NCI-H1436 (cell line): ENCODE measurements around the gene SMPD3.
A peak's percentile ranks its signal among the peaks of the same experiment; 100 is the strongest.

Source experiments
- DNase-seq: peaks from one replicate; lab custom pipeline; 2025; lab: John Stamatoyannopoulos, UW

SMPD3 gene

DNA sequence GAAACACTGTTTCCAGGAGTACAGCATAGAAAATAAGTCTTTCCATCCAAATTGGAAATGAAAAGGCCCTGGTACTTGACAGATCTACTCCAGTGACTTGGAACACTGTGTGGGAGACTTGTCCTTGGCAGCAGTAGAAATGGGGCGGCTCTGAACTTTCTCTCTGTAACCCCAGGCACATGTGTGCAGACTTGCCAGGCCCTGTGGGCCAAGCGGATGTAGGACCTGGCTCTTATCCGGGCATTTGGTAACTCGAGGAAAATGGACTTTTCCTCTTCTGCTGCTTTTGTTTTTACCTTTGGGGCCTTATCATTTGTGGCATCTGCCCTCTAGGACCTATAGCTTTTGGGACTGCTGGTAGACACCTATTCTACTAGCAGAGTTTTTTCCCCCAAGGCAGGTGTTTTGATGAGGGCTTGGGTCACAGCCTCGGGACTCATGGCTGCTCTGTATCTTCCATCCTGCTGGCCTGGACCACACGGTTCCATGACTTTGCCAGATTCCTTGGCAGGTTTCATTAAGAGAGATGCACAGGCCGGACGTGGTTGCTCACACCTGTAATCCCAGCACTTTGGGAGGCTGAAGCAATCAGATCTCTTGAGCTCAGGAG is 43.5 kb downstream of the SMPD3 start:
- DNase-seq = no peak

DNA sequence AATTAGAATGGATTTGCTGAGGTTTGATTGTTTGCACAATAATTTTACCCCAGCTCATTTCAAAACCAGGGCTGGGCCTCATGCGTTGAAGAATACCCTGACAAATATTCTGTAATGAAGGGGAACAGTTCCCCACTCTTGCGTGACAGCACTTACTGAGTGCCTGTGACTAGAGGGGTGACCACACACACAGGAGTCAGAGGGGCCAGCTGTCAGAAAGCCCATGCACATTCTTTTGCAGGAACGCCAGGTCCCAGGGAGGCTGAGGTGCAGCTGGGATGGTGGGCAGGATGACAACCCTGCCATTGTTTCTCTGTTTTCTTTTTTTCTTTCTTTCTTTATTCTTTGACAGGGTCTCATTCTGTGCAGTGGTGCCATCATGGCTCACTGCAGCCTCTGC is 44.6 kb downstream of the SMPD3 start:
- no peak for DNase-seq

DNA sequence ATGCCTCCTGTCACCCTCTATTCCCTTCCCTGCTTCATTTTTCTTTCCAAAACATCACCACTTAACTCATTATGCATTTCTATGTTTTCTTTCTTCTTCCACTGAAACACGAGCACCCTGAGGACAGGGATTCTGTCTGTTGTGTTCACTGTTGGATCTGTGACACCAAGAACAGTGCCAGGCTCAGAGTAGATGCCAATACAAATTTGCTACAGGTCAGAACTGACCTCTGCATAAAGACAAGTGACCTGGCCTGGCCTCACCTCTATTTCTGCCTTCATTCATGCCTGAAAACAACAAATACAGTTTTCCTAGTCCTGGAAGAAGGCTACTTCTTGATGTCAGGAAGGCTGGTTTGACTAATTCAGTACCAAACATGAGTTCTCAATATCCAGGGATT is 45.1 kb downstream of the SMPD3 start:
- DNase-seq = no peak

DNA sequence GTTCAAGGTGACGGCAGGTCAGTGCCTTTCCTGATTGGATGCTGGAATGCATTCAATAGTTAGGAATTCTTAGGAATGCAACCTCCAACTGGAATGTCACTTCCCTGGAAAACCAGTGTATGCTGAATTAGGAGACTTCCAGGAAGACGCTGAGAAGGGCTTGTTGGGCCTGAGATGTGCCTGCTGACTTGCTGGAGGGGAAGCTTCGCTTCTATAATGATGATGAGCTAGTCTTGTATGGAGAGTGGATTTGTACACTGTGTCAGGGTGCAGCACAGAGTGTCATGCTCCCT is 45.6 kb downstream of the SMPD3 start:
- DNase-seq = no peak

DNA sequence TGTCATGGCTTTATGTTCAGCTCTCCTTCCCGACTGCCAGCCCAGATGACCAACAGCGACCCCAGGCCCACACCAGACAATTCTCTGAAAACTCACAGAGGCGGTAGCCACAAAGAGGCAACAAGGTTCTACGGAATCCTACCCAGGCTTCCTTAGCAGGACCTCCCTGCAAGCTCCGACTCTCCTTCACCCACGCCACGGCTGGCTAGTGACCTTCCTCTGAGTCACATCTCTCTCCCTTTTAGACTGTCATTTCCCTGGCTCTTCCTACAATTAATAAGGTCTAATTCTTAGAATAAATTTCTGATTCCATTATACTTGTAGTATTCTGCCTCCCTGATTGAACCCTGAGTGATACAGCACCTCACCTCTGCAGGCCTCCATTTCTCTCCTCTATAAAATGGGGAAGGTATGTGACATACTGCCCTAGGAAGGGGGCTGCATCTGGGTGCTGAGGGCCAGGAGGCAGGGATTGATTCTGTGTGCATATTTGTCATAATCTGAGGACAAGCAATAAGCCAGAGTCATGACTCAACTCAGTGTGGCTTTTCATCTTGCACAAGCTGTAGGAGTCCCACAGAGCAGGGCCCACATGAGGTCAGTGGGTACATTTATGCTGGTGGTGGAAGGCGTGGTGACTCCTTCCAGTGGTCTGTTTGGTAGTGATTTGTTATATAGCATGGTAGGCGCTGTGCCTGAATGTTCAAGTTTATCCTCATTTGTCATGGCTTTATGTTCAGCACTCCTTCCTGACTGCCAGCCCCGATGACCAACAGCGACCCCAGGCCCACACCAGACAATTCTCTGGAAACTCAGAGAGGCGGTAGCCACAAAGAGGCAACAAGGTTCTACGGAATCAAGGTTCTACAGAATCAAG is 46.2 kb downstream of the SMPD3 start:
- DNase-seq = no peak

DNA sequence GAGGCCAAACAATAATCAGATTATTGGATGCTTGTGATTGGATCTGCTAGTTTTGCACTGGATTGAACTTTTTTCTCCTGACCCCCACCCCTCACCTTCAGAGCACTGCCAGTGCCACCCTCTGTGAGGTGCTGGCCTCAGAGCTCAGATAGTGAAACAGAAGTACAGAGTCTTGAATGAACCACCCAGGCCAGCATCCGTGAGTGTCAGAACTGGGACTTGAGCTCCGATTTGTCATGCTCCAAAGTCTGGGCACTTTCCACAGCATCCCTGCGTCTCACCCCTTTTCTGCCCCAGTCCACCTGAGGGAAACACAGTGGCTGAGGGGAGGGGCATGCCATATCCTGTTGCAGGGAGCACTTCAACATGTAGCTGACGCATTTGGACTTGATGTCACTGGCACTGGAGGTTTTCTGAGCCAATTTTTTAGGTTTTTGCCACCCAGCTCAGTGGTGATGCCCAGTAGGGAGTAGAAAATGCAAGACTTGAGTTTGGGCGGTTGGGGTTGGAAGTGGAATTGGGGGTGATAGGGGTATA is 47.3 kb downstream of the SMPD3 start:
- DNase-seq = no peak

DNA sequence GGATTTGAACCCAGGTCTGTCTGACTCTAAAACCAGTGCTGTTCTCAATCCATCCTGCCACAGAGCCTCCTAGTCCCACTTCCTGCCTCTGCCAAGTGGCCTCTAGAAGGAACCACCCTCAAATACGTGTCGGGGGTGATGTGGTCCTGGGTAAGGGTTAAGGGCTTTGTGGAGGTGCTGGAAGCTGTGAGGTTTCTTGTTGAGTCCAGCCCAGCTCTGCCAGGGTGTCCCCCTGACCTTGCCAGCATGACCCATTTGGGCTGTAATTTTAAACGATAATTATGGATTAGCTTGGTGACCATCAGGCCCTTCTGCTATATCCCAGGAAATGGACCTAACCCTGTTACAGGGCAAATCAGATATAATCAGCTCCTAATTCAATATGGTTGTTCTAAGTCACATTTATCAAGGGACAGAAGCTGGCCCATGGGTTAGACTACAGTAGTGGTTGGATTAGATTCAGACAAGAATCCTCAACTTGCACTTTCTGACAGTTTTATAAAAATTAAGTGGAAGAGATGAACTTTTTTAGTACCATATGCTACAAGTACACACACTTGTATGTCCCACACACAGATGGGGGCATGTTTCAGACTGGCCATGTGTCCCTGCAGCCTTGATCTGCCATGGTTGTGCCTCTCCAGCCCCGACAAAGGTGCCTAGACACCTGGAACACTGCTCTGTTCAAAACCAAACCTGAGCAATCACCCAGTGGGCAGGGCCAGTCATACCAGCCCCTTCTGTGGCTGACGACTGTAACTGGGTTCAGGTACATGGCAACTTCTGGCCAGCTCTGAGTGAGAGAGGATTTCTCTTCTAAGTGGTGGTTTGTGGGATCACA is 48.0 kb downstream of the SMPD3 start:
- DNase-seq = no peak

DNA sequence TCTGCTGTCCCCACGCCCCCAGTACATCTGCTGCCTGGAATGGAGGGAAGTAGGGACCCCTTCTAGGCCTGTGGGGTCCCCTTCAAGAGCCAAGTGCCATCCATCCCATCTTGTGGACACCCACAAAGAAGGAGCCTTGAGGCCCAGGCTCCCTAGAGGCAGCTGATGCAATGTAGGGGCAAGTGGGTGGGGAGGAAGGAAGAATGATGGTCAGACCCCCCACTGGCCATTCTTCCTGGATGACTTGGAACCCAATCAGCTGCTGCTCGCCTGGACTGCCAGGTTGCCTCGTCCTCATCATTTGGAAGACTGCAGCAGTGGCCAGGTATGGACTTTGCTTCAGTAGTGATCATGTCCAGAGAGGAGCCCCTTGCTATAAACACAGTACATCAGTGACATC is 48.9 kb downstream of the SMPD3 start:
- DNase-seq = no peak

DNA sequence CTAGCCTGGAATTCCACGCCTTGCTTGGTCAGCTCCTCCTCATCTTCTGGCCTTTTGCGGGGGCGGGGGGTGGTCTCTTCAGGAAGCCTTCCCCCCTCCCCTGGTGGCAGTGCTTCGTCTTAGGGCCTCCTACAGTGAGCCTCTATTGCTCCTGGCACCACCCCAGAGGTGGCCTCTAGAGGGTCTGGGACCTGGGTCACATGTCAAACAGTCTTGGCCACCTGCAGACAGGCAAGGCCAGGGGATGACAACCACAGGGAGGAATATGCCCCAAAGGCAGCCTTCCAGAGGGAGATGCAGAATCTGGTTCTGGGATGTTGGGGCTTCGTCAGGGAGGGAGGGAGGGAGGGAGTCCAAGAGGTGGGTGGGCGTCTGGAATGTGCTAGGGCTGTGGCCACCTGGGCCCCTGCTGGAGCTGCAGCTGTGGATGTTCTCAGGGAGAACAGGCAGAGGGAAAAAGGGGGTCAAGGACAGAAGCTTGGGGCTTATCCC is 50.6 kb downstream of the SMPD3 start:
- no peak for DNase-seq

DNA sequence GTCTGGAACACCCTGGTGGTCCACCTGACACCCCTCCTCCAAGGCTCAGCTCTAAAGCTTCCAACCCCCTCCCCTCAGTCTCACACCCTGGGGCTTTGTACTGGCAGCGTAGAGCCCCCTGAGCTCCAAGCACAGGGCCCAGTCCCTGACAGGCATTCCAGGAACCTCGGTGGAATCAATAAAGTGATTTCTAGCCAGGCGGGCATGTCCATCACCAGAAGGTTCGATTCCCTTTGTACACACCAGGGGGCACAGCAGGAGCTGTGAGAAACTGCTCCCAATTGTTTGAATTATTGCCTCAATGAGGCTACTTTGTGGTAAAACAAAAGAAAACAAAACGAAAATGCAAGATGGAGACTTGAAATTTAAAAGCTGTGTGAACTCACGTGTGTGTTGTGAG is 51.8 kb downstream of the SMPD3 start:
- peak; percentile 25 for DNase-seq

DNA sequence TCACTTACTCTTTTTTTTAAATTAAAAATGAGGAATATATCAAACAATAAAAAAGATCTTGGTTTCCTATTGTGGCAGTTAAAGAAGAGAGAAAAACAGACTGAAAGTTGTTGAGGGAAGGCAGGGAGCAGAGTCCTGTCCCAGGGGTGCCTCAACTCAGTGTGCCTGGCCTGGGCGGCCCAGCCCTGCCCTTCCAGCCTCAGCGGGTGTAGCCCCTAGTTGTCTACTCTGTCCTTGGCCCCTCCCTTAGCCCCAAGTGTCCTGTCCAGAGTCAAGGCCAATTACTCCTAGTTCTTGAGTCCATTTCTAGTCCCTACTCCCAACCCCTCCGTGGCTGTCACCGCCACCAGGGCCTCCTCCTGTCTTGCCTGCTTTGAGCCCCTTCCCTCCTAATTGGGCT is 52.5 kb downstream of the SMPD3 start:
- no peak for DNase-seq

DNA sequence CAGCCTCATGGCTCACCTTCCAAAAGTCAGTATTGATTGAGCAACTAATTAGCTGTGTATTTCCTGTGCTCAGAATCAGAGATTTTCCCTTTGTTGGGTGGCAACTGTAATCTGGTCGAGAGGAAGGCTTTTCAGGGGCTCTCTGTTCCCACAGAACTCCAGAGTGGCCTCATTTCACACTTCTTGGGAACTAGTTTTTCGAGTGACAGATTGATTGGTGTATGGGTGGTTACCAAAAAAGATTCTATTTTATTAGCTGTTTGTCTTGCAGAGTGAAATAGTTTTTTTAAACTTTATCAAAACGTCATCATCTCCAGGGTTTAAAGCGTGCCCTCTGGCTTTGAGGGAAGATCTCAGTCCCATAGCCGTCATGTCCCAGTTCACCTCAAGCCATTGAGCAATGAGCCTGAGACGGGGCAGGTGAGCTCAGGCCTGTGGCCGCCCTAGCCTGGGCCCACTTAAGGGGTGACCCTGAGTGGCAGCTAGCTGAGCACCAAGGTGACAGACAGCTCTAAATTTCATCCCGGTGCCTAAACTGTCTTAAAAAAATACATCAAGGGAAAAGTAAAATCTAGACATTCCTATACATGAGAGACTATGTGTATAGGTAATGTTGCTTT is 53.0 kb downstream of the SMPD3 start:
- DNase-seq = no peak

DNA sequence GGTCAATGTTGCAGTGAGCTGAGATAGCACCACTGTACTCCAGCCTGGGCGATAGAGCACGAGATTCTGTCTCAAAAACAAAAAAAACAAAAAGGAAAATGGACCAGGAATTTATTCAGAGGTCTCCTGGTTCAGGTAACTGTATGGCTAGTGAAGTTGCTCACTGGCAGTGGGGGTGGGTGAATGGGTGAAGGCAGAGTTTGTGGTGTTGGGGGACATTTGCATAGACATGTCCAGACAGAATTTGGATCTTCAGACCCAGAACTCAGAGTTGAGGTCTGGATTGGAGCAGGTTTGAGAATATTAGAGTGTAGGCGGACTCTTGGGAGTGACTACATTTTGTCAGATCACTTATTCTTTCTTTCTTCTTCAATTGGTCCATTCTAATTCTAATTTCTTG is 55.0 kb downstream of the SMPD3 start:
- no peak for DNase-seq

DNA sequence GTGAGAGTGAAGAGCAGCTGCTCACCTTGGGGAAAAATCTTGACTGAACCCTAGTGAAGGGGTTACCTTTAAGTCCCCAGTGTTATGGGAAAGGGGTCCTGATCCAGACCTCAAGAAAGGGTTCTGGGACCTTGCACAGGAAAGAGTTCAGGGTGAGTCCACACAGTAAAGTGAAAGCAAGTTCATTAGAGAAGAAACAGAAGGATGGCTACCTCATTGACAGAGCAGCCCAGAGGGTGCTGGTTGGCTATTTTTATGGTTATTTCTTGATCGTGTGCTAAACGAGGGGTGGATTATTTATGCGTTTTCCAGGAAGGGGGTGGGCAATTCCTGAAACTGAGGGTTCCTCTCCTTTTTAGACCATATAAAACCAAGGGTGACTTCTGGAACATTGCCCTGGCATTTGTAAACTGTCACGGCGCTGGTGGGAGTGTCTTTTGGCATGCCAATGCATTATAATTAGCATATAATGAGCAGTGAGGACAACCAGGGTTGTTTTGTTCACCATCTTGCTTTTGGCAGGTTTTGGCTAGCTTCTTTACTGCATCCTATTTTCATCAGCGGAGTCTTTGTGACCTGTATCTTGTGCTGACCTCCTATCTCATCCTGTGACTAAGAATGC is 58.4 kb downstream of the SMPD3 start:
- DNase-seq = no peak

DNA sequence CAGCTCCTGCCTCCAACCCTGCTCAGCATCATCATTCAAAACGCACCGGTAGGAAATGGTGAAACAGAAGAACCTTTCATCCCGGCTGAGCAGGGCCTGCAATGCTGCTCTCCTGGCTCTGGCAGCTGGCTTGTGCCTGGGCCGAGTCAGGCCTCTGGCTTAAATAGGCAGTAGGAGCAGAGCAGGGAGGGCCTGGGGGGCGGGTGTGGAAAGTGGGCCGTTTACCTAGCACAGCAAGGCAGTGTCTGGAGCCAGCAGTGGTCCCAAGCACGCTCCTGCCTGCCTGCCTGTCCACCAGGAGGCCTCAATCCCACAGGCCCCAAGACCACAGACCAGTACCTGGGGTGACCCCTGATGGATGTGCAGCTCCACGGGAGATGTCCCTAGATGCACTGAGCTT is 59.3 kb downstream of the SMPD3 start:
- no peak for DNase-seq

DNA sequence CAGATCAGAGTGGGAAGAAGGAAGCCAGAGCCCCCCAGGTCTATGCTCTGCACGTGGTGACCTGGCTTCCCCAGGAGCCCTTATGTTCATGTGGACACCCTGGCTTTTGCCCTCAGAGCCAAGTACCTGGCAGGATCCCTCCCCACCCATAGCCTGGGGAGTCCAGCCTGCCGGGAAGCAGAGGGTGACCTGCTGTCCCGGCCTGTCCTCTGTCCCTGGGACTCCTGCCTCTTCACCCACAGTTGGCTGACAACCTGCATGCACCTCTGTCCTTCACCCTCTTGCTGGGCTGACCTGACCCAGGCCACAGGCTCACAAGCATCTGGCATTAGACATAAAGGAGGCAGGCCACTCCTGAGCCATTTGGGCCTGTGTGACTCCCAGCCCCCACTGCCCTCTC is 60.2 kb downstream of the SMPD3 start:
- no peak for DNase-seq

DNA sequence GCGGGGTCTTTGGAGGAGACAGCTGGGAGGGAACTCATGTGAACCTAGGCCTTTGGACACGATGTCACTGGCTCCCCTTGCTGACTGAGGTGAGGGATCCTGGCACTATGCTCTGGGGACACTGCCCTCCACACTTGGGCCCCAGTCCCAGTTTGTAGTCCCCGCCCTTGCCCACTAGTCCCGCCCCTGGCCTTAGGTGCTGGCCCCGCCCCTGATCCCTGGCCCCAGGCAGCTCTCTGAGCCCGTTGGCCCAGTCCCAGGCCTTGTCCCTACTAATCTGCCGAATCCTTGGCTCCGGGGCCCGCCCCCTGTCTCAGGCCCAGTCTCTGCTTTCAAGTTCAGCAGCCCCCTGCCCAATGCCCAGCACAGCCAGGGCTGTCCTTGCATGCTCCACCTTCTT is 61.0 kb downstream of the SMPD3 start:
- no peak for DNase-seq

DNA sequence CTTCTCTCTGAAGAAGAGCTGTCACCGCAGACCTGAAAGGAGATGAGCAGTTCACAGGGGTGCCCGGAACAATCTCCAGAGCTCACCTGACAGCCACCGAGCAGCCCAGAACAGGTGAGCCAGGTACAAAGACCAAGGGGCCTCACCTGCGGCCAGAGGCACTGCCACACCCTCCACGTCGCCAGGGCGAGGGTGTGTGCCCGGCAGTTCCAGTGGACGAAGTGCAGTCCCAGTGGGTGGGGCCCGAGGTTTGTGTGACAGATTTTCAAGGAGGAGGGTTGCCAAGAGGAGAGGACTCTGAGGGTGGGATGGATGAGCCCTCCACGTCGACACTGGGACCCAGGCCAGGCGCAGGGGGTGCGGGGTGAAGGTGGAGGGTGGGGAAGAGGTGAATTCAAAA is 61.7 kb downstream of the SMPD3 start:
- DNase-seq = no peak

DNA sequence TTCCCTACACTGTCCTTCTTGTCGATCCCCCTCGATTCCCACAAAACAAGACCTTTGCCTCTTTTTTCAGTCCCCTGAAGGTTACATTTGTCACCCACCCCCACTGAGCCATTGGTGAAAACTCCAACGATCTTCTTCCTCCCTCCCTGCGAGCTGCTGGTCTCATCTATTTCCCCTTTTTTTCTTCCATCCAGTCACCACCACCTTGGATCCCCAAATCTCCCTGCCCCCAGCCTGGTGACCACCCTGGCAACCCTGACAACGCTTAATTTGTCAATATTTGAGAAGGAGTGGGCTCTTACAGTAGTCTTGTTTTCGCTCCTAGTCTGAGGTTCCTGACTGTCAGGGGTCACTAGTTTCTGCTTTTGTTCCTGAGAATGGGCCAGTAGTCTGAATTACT is 62.9 kb downstream of the SMPD3 start:
- DNase-seq = no peak

DNA sequence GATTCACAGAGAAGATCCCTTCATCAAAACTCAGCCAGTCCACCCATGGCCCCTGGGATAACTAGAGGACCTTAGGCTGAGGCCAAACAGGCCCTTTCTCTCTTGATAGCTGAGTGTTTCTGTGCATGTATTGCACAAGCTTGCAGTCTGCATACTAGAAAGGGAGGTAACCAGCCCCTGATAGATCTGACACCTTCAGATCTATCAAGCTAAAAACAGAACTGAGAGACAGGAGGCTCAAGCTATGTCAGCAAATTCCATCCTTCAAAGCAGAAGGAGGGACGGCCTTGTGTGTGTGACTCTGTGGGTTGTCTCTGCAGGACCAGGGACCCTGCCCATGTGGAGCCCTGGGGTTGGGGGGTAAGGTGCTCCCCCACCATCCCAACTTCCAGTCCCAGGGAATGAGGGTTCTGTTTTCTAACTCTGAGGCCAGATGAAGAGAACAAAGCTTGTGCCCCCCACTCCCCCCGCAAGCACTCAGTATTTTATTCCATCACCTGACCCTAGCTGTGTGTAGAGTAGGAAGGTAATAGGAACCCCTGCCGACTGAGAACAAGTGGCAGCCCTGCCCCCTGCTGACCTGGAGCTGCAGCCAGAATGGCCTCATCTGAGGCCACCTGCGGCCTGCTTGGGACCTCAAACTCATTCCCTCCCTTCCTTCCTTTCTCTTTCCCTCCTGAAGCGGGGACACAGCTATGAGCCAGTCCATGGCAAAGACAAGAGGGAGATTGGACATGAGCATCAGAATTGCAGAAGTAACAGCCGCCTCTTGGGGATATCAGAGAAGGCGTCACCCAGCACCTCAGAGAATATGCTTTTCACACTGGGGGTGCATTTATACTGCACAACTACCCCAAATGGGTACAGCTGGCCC is 63.8 kb downstream of the SMPD3 start:
- no peak for DNase-seq

DNA sequence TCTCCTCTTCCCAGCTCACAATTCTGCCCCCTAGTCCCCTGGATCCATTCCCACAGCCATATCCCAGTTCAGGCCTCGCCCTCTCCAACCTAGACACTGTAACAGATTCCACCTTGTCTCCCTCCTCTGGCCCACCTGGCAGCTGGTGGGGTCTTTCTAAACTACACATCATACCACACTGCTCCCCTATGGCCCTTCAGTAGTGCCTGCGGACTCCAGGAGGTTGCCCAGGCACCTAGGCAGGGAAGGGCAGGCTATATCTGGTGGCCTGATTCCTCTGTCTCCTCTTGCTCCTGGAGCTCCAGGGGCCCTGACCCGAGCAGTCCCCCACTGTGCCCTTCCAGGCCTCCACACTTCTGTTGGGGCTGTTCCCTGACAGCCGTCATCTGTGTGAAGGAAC is 64.5 kb downstream of the SMPD3 start:
- no peak for DNase-seq
